OCI-LY7 (cell line): ENCODE data around the gene GLIS2.

Source experiments
- EZH2phosphoT487 ChIP-seq: fragments of 200-600 bp; sonication (generic); IDR thresholded peaks from 2 replicates; pipeline ENCODE4 v1.6.1; 2018; ENCODE audit warnings: low read depth, borderline replicate concordance, mild to moderate bottlenecking, mixed run types, antibody characterized with exemption, low read length, moderate library complexity, mixed read lengths
- TF ChIP-seq, protein P1 (sequence below): fragments of 200-600 bp; sonication (generic); conservative IDR thresholded peaks from 2 replicates; pipeline ENCODE4 v1.5.1; 2014; ENCODE audit warnings: mild to moderate bottlenecking, antibody characterized with exemption, low read length, moderate library complexity, mixed read lengths

DNA sequence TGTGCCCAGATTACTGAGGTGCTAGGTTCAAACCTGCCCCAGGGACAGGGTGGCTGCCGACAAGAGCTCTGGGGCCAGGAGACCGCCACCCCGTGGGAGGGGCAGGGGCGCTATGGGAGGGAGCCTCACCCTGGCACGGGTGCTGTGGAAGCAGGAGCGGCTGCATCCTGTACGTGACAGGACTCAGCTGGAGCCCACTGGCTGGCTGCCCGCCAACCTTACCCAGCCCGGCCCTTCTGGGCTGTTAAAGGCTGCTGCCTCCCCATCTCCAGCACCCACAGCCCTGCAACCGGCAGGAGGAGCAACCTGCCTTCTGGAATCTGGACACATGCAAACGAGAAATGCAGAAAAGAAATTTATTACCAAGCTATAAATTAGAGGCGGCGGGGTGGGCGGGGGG lies 24.0 kb downstream of the GLIS2 start:
- TF ChIP-seq, protein P1, sequence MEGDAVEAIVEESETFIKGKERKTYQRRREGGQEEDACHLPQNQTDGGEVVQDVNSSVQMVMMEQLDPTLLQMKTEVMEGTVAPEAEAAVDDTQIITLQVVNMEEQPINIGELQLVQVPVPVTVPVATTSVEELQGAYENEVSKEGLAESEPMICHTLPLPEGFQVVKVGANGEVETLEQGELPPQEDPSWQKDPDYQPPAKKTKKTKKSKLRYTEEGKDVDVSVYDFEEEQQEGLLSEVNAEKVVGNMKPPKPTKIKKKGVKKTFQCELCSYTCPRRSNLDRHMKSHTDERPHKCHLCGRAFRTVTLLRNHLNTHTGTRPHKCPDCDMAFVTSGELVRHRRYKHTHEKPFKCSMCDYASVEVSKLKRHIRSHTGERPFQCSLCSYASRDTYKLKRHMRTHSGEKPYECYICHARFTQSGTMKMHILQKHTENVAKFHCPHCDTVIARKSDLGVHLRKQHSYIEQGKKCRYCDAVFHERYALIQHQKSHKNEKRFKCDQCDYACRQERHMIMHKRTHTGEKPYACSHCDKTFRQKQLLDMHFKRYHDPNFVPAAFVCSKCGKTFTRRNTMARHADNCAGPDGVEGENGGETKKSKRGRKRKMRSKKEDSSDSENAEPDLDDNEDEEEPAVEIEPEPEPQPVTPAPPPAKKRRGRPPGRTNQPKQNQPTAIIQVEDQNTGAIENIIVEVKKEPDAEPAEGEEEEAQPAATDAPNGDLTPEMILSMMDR, result no peak
- no peak for TF ChIP-seq EZH2phosphoT487
